ENCODE measurements around the gene SHKBP1.
"Not testable (repeated sequence)": the region's sequence is repeated elsewhere in the genome, so short reads cannot be mapped to it uniquely, and the experiment has no call there.

SHKBP1 gene

GRCh38 chr19:40622773-40623075 is 46.1 kb downstream of the SHKBP1 start:
- TF ChIP-seq SP1 (IDR thresholded peaks at IDR 0.05) = no peak
- no peak for TF ChIP-seq FOXA1 (IDR thresholded peaks at IDR 0.05)
- TF ChIP-seq SUZ12 (IDR thresholded peaks at IDR 0.05) = no peak
- TF ChIP-seq NFRKB (IDR thresholded peaks at IDR 0.05) = no peak
- TF ChIP-seq L3MBTL2 (conservative IDR thresholded peaks at IDR 0.05) = no peak
- no peak for TF ChIP-seq FOXK2 (IDR thresholded peaks at IDR 0.05)
- TF ChIP-seq BHLHE40 (IDR thresholded peaks at IDR 0.05; ENCODE audit: borderline replicate concordance) = no peak
- no peak for TF ChIP-seq ELF4 (IDR thresholded peaks at IDR 0.05)
- no peak for TF ChIP-seq CTBP1 (IDR thresholded peaks at IDR 0.05; ENCODE audit: borderline replicate concordance)
- POLR2A ChIA-PET = interaction anchor here (1.3 kb wide), 1 partner anchor 19 kb away, joined by 3 read pairs; no protein-coding TSS in a partner anchor
- CTCF ChIA-PET = interaction anchor here (2.0 to 2.2 kb wide), 2 partner anchors 12 to 20 kb away, joined by 5 to 12 read pairs; no protein-coding TSS in a partner anchor
- DNase-seq (ENCODE audit: extremely low spot score) = no peak

- DNase-seq (ENCODE audit: extremely low spot score) = peak; percentile 96
- CTCF ChIA-PET = interaction anchor here (1.6 to 2.2 kb wide), 3 partner anchors 11 to 21 kb away, joined by 4 to 12 read pairs (median 5); no protein-coding TSS in a partner anchor
- TF ChIP-seq NFRKB (IDR thresholded peaks at IDR 0.05) = no peak
- TF ChIP-seq, protein P1, sequence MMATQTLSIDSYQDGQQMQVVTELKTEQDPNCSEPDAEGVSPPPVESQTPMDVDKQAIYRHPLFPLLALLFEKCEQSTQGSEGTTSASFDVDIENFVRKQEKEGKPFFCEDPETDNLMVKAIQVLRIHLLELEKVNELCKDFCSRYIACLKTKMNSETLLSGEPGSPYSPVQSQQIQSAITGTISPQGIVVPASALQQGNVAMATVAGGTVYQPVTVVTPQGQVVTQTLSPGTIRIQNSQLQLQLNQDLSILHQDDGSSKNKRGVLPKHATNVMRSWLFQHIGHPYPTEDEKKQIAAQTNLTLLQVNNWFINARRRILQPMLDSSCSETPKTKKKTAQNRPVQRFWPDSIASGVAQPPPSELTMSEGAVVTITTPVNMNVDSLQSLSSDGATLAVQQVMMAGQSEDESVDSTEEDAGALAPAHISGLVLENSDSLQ (IDR thresholded peaks at IDR 0.05) = peak; percentile 36; the same call in 1 of the 2 replicates
- no peak for TF ChIP-seq ELF4 (IDR thresholded peaks at IDR 0.05)
- POLR2A ChIA-PET = interaction anchor here (1.3 to 1.5 kb wide), 3 partner anchors 8 to 127 kb away, joined by 3 to 4 read pairs (median 3); partner anchors contain the start of gene ACTMAP
These were observed 47.0 kb downstream of the SHKBP1 start for GRCh38 chr19:40623403-40624251.

GRCh38 chr19:40624369-40625153 is 47.9 kb downstream of the SHKBP1 start:
- ChIA-PET CTCF (interaction anchor here (1.6 to 2.2 kb wide), 3 partner anchors 10 to 22 kb away, joined by 4 to 12 read pairs (median 5); no protein-coding TSS in a partner anchor), POLR2A (interaction anchor here (1.4 to 1.5 kb wide), 2 partner anchors 9 to 126 kb away, joined by 3 to 4 read pairs; partner anchors contain the start of gene ACTMAP)
- not testable (repeated sequence) for DNase-seq (ENCODE audit: extremely low spot score)

GRCh38 chr19:40625406-40626120 is 48.9 kb downstream of the SHKBP1 start:
- TF ChIP-seq ZNF384 (IDR thresholded peaks at IDR 0.05) = no peak
- TF ChIP-seq, protein P1 (IDR thresholded peaks at IDR 0.05) = no peak
- no peak for TF ChIP-seq SP1 (IDR thresholded peaks at IDR 0.05)
- no peak for TF ChIP-seq CTBP1 (IDR thresholded peaks at IDR 0.05; ENCODE audit: borderline replicate concordance)
- no peak for TF ChIP-seq ELF4 (IDR thresholded peaks at IDR 0.05)
- TF ChIP-seq LEF1 (IDR thresholded peaks at IDR 0.05; ENCODE audit: borderline replicate concordance) = no peak
- TF ChIP-seq NFRKB (IDR thresholded peaks at IDR 0.05) = no peak
- TF ChIP-seq TARDBP (IDR thresholded peaks at IDR 0.05) = no peak
- no peak for TF ChIP-seq L3MBTL2 (conservative IDR thresholded peaks at IDR 0.05)
- TF ChIP-seq FOXM1 (IDR thresholded peaks at IDR 0.05; ENCODE audit: borderline replicate concordance) = no peak
- TF ChIP-seq SUZ12 (IDR thresholded peaks at IDR 0.05) = no peak
- no peak for TF ChIP-seq ARNT (IDR thresholded peaks at IDR 0.05)
- no peak for TF ChIP-seq FOXK2 (IDR thresholded peaks at IDR 0.05)
- TF ChIP-seq BHLHE40 (IDR thresholded peaks at IDR 0.05; ENCODE audit: borderline replicate concordance) = no peak
- no peak for TF ChIP-seq HDGF (IDR thresholded peaks at IDR 0.05; ENCODE audit: borderline replicate concordance)
- no peak for TF ChIP-seq FOXA1 (IDR thresholded peaks at IDR 0.05)
- DNase-seq (ENCODE audit: extremely low spot score) = no peak
- CTCF ChIA-PET = no interaction called here
- POLR2A ChIA-PET = no interaction called here

GRCh38 chr19:40626918-40627317 is 50.2 kb downstream of the SHKBP1 start:
- no peak for DNase-seq (ENCODE audit: extremely low spot score)
- ChIA-PET CTCF (interaction anchor here (1.0 kb wide), 1 partner anchor 8 kb away, joined by 3 read pairs; no protein-coding TSS in a partner anchor), POLR2A (no interaction called here)
- no peak for TF ChIP-seq TARDBP (IDR thresholded peaks at IDR 0.05)
- no peak for TF ChIP-seq LEF1 (IDR thresholded peaks at IDR 0.05; ENCODE audit: borderline replicate concordance)
- TF ChIP-seq, protein P1 (IDR thresholded peaks at IDR 0.05) = no peak
- TF ChIP-seq BHLHE40 (IDR thresholded peaks at IDR 0.05; ENCODE audit: borderline replicate concordance) = no peak
- no peak for TF ChIP-seq FOXK2 (IDR thresholded peaks at IDR 0.05)
- TF ChIP-seq ZNF384 (IDR thresholded peaks at IDR 0.05) = no peak
- no peak for TF ChIP-seq SUZ12 (IDR thresholded peaks at IDR 0.05)
- TF ChIP-seq SP1 (IDR thresholded peaks at IDR 0.05) = no peak
- no peak for TF ChIP-seq ELF4 (IDR thresholded peaks at IDR 0.05)
- TF ChIP-seq L3MBTL2 (conservative IDR thresholded peaks at IDR 0.05) = no peak
- no peak for TF ChIP-seq ARNT (IDR thresholded peaks at IDR 0.05)
- no peak for TF ChIP-seq FOXA1 (IDR thresholded peaks at IDR 0.05)
- TF ChIP-seq CTBP1 (IDR thresholded peaks at IDR 0.05; ENCODE audit: borderline replicate concordance) = no peak
- no peak for TF ChIP-seq NFRKB (IDR thresholded peaks at IDR 0.05)
- TF ChIP-seq FOXM1 (IDR thresholded peaks at IDR 0.05; ENCODE audit: borderline replicate concordance) = no peak
- TF ChIP-seq HDGF (IDR thresholded peaks at IDR 0.05; ENCODE audit: borderline replicate concordance) = no peak

All from HEK293T (cell line).